GM13976 (cell line): Measurements from ENCODE around the gene MYL3.

Source experiments
- DNase-seq: peaks from one replicate; pipeline ENCODE4 v3.0.0; 2012; ENCODE audit warnings: low spot score
- CTCF ChIP-seq: IDR thresholded peaks from 2 replicates; pipeline ENCODE4 v1.5.1; 2012; ENCODE audit warnings: borderline replicate concordance, mild to moderate bottlenecking; ENCODE audit not compliant: insufficient read depth; ENCODE audit errors: extremely low read depth, missing control alignments, control extremely low read depth
- in situ Hi-C: fragments of 300-500 bp; cut with MboI; formaldehyde crosslinking; loops from one replicate; pipeline ENCODE4 v1.12.0; 2022; ENCODE audit warnings: low sequenced_read_pairs, mixed read lengths, inconsistent platforms; ENCODE audit not compliant: unreplicated experiment

The MYL3 gene

GRCh38 chr3:46892285-46893145 lies 29.3 kb upstream of the MYL3 start:
- TF ChIP-seq CTCF = no peak
- no peak for DNase-seq
- in situ Hi-C loops = loop anchor here (25.0 kb wide), 1 partner anchor 180 kb away; the partner anchor contains the start of genes PRSS50 and TMIE

GRCh38 chr3:46891132-46891531 lies 27.9 kb upstream of the MYL3 start:
- no peak for TF ChIP-seq CTCF
- no peak for DNase-seq
- in situ Hi-C loops = loop anchor here (25.0 kb wide), 1 partner anchor 179 kb away; the partner anchor contains the start of genes PRSS50 and TMIE

- TF ChIP-seq CTCF = no peak
- in situ Hi-C loops = loop anchor here (25.0 kb wide), 1 partner anchor 178 kb away; the partner anchor contains the start of genes PRSS50 and TMIE
- no peak for DNase-seq
These were observed 26.9 kb upstream of the MYL3 start for GRCh38 chr3:46890132-46890531.

- in situ Hi-C loops = loop anchor here (25.0 kb wide), 1 partner anchor 177 kb away; the partner anchor contains the start of genes PRSS50 and TMIE
- TF ChIP-seq CTCF = no peak
- DNase-seq = no peak
These were observed 26.3 kb upstream of the MYL3 start for GRCh38 chr3:46889381-46890110.

- no peak for TF ChIP-seq CTCF
- no peak for DNase-seq
- in situ Hi-C loops = loop anchor here (25.0 kb wide), 1 partner anchor 176 kb away; the partner anchor contains the start of genes PRSS50 and TMIE
These were observed 25.5 kb upstream of the MYL3 start for GRCh38 chr3:46888705-46889104.

- no peak for DNase-seq
- in situ Hi-C loops = loop anchor here (25.0 kb wide), 1 partner anchor 176 kb away; the partner anchor contains the start of genes PRSS50 and TMIE
- TF ChIP-seq CTCF = no peak
These were observed 24.8 kb upstream of the MYL3 start for GRCh38 chr3:46887980-46888494.
